Suprapubic skin (tissue), 4 donors: ENCODE results near the gene VPS35L. TPM values are rescaled to one million over a fixed set of nuclear protein-coding genes. Genes with fewer than 3 reads are reported as not detected.
"Not testable (repeated sequence)": the region's sequence is repeated elsewhere in the genome, so short reads cannot be mapped to it uniquely, and the experiment has no call there.

Source experiments
- DNase-seq, 2 donors: peaks; one replicate each; pipeline ENCODE4 v3.0.0-alpha.2; 2019; ENCODE audit warnings: low spot score in 2 of 2
- H3K27ac ChIP-seq: fragments of 200-600 bp; sonication (generic); one replicate; pipeline ENCODE4 v1.5.1; 2019
- H3K27me3 ChIP-seq: fragments of 200-600 bp; sonication (generic); one replicate; pipeline ENCODE4 v1.5.1; 2019
- H3K36me3 ChIP-seq: fragments of 200-600 bp; sonication (generic); one replicate; pipeline ENCODE4 v1.5.1; 2019
- H3K4me1 ChIP-seq: fragments of 200-600 bp; sonication (generic); one replicate; pipeline ENCODE4 v1.5.1; 2019
- H3K4me3 ChIP-seq: fragments of 200-600 bp; sonication (generic); one replicate; pipeline ENCODE4 v1.5.1; 2019; ENCODE audit warnings: mild to moderate bottlenecking
- H3K9me3 ChIP-seq: fragments of 200-600 bp; sonication (generic); one replicate; pipeline ENCODE4 v1.5.1; 2019
- EP300 ChIP-seq: sonication (generic); formaldehyde crosslinking; IDR thresholded peaks from one replicate; pipeline ENCODE4 v1.6.1; 2017; ENCODE audit warnings: antibody characterized with exemption
- POLR2A ChIP-seq, 2 donors: fragments of 450-650 bp; IDR thresholded peaks; one replicate each; pipeline ENCODE4 v1.6.1; 2017; ENCODE audit warnings: antibody characterized with exemption in 2 of 2, mild to moderate bottlenecking in 2 of 2, moderate library complexity in 2 of 2
- POLR2AphosphoS5 ChIP-seq, 3 donors: sonication (generic); formaldehyde crosslinking; IDR thresholded peaks; one replicate each; pipeline ENCODE4 v1.6.1; 2017; ENCODE audit warnings: antibody characterized with exemption in 3 of 3
- WGBS: methylation state at CpG from one replicate; pipeline ENCODE4 v1.1.5; 2018; 5-methylcytosine and 5-hydroxymethylcytosine counted together
- total RNA-seq, 4 donors: library from RNA; depleted of rRNA; stranded (reverse); fragments of >200 nt; gene quantifications; one replicate each; pipeline ENCODE4 v1.1.0, GENCODE V29; 2016
- TF ChIP-seq, protein P1 (sequence below), 2 donors: fragments of 200-600 bp in 1 of 2; fragments of 450-650 bp in 1 of 2; sonication (generic) in 1 of 2; IDR thresholded peaks; one replicate each; pipeline ENCODE4 v1.5.1; 2016 to 2019; ENCODE audit warnings: antibody characterized with exemption in 2 of 2, mild to moderate bottlenecking in 1 of 2, moderate library complexity in 1 of 2

The VPS35L gene
- total RNA-seq, 4 donors from 2014 or later = 16.3 to 30.4 (median 20.7) TPM

DNA sequence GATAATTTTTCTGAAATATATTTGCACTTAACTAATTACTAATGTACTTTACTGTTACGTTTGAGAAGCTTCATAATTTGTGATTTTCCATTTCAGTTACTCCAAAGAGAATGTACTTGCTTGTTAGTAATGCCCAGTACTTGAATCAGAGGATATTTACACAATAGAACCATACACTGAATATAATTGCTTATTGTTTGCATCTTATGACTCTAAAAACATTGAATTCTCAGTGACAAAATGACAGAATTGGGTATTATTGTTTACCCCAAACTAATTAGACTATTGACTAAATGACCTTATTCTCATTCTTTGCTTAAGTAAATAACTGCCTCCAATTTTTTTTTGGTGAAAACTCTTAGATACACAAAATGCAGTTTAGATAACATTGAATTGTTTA lies 22.9 kb upstream of the VPS35L start:
- H3K27me3 ChIP-seq = no peaks in the 10 kb centered on the region
- H3K27ac ChIP-seq = no peak overlapping the region
- H3K4me1 ChIP-seq = no peaks in the 10 kb centered on the region
- no peak overlapping the region for H3K4me3 ChIP-seq
- peaks cover 27% of the 10 kb centered on the region for H3K36me3 ChIP-seq
- no peak for DNase-seq
- 92% methylated on average over 1 of the region's 1 CpG for WGBS
- H3K9me3 ChIP-seq = no peaks in the 10 kb centered on the region
- no peak for TF ChIP-seq POLR2A (IDR thresholded peaks at IDR 0.05)
- no peak for TF ChIP-seq EP300
- TF ChIP-seq POLR2AphosphoS5 (IDR thresholded peaks at IDR 0.05) = no peak
- TF ChIP-seq, protein P1, sequence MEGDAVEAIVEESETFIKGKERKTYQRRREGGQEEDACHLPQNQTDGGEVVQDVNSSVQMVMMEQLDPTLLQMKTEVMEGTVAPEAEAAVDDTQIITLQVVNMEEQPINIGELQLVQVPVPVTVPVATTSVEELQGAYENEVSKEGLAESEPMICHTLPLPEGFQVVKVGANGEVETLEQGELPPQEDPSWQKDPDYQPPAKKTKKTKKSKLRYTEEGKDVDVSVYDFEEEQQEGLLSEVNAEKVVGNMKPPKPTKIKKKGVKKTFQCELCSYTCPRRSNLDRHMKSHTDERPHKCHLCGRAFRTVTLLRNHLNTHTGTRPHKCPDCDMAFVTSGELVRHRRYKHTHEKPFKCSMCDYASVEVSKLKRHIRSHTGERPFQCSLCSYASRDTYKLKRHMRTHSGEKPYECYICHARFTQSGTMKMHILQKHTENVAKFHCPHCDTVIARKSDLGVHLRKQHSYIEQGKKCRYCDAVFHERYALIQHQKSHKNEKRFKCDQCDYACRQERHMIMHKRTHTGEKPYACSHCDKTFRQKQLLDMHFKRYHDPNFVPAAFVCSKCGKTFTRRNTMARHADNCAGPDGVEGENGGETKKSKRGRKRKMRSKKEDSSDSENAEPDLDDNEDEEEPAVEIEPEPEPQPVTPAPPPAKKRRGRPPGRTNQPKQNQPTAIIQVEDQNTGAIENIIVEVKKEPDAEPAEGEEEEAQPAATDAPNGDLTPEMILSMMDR (IDR thresholded peaks at IDR 0.05) = no peak

DNA sequence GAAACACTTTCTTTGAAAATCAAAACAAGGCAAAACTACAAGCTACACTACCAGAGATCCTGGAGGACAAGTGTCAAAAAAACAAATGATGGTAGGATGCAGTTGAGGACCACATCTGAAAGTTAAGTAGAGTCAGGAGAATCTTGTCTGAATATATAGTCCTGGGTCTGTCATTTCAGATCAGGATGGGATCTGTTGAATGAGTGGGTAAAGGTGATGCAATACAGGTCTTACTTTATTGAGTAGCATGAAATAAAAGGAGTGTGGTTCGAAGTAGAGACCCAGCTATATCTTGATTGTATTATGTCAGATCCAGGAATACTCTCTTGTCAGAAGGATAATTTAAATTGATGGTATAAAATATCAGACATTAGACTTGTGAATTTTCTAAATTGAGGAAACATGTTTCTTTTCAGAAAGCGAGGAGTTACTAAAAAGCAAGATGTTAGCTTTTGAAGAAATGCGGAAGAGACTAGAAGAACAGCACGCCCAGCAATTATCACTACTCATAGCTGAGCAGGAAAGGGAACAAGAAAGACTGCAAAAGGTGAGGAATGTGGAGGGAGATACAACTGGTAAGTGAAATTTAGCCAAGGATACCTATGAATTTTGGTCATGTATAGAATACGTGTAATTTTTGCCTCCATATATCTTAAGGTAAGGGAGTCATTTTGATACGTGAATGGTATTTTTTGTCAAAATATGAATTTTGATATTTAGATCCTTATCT lies 15.1 kb upstream of the VPS35L start:
- 93% methylated on average over 6 of the region's 6 CpGs for WGBS
- Histone ChIP-seq H3K4me3 (no peak overlapping the region), H3K4me1 (no peaks in the 10 kb centered on the region), H3K9me3 (no peaks in the 10 kb centered on the region), H3K36me3 (peaks cover 54% of the 10 kb centered on the region), H3K27me3 (no peaks in the 10 kb centered on the region), H3K27ac (no peak overlapping the region)
- TF ChIP-seq POLR2AphosphoS5 (IDR thresholded peaks at IDR 0.05) = no peak
- no peak for DNase-seq

DNA sequence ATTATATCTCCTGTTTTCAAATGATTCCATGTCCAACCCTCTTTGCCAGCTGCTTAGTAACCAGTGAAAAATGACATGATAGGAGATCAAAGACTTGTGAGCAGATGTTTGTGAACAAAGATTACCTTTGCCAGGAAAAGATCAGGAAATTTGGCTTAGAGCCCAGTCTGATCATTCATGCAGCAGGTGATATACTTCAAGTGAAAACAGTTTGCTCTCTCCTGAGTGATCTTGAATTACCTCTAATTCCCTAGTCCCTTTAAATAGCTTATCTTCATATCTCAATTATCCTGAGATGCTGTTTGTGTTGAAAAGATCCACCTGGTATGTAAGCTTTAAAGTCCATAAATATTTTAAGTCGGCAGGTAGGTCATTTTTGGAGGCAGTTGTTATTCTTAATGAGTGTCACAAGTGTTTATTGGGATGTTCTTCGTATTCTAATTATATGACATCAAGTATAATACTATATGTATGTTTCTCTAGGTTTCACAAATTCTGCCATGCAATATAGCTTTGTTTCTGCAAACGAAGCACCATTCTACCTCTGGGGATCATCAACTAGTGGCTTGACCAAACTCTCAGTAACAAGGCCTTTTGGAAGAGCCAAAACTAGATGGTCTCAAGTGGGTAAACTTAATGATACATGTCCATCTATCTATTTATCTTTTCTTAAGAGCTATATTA lies 13.2 kb upstream of the VPS35L start:
- WGBS = 67% methylated on average over 3 of the region's 3 CpGs
- Histone ChIP-seq H3K27ac (no peak overlapping the region), H3K27me3 (no peaks in the 10 kb centered on the region), H3K36me3 (peaks cover 54% of the 10 kb centered on the region), H3K9me3 (no peaks in the 10 kb centered on the region), H3K4me1 (no peaks in the 10 kb centered on the region), H3K4me3 (no peak overlapping the region)
- TF ChIP-seq, protein P1 (IDR thresholded peaks at IDR 0.05) = no peak
- TF ChIP-seq EP300 = no peak
- no peak for TF ChIP-seq POLR2AphosphoS5 (IDR thresholded peaks at IDR 0.05)
- TF ChIP-seq POLR2A (IDR thresholded peaks at IDR 0.05) = no peak
- no peak for DNase-seq

DNA sequence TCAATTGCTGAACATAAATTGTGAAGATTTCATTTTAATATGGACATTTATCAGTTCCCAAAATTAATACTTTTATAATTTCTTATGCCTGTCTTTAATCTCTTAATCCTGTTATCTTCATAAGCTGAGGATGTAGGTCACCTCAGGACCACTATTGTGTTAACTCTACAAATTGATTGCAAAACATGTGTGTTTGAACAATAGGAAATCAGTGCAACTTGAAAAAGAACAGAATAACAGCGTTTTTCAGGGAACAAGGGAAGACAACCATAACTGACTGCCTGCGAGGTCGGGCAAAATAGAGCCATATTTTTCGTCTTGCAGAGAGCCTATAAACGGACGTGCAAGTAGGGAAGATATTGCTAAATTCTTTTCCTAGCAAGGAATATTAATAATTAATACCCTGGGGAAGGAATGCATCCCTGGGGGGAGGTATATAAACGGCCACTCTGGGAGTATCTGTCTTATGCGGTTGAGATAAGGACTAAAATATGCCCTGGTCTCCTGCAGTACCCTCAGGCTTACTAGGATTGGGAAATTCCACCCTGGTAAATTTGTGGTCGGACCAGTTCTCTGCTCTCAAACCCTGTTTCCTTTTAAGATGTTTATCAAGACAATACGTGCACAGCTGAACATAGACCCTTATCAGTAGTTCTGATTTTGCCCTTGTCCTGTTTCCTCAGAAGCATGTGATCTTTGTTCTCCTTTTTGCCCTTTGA lies 12.1 kb upstream of the VPS35L start:
- H3K27ac ChIP-seq, H3K27me3 ChIP-seq, H3K4me3 ChIP-seq, H3K4me1 ChIP-seq, DNase-seq, H3K9me3 ChIP-seq: not testable (repeated sequence)
- WGBS = 73% methylated on average over 10 of the region's 10 CpGs
- H3K36me3 ChIP-seq = peaks cover 58% of the 10 kb centered on the region

DNA sequence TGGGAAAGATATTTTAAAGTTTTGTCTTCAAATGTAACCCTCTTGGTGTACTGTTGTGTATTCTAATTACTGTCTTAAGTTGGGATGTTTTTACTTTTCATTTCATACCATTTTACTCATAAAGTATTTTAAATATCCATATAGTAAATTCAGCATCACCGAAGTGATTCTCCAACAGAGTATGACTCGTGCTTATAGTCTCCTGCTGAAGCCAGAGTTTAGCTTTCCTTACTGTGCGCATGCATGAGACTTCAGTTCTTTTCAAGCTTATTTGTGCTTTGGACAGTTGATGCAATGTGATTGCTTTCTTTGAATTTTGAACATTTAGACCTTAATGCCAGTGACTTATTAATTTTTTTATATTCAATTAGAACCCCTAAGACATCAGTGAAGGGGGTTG lies 7.4 kb upstream of the VPS35L start:
- Histone ChIP-seq H3K27me3 (no peaks in the 10 kb centered on the region), H3K4me3 (no peak overlapping the region), H3K27ac (no peak overlapping the region), H3K4me1 (no peaks in the 10 kb centered on the region), H3K36me3 (peaks cover 55% of the 10 kb centered on the region), H3K9me3 (no peaks in the 10 kb centered on the region)
- no peak for DNase-seq
- no peak for TF ChIP-seq POLR2AphosphoS5 (IDR thresholded peaks at IDR 0.05)
- TF ChIP-seq EP300 = no peak
- TF ChIP-seq, protein P1 (IDR thresholded peaks at IDR 0.05) = no peak
- no peak for TF ChIP-seq POLR2A (IDR thresholded peaks at IDR 0.05)
- WGBS = 98% methylated on average over 3 of the region's 3 CpGs

DNA sequence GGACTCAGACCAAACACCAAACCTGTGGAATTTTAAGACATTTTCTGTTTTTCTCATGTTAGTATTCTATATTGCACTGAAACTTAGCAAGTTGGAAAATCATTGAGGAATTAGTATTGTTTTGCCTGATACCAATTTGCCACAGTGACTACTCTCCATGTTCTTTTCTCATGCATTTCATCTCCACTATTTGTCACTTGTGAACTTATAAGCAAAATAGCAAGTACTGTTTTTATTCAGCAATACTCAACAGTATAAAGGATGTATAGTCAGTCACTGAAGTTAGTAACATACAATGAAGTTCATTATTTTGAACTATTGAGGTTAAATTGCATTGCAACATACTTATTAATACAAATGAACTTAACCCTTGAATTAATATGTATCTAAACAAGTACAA lies 5.8 kb upstream of the VPS35L start:
- H3K27me3 ChIP-seq = no peaks in the 10 kb centered on the region
- no peak overlapping the region for H3K4me3 ChIP-seq
- no peak overlapping the region for H3K27ac ChIP-seq
- H3K4me1 ChIP-seq = peaks cover 3% of the 10 kb centered on the region
- H3K36me3 ChIP-seq = peaks cover 41% of the 10 kb centered on the region
- TF ChIP-seq EP300 (no peak), POLR2AphosphoS5 (IDR thresholded peaks at IDR 0.05) (no peak), POLR2A (IDR thresholded peaks at IDR 0.05) (no peak)
- TF ChIP-seq, protein P1 (IDR thresholded peaks at IDR 0.05) = no peak
- DNase-seq = no peak
- no peaks in the 10 kb centered on the region for H3K9me3 ChIP-seq
